IMR-90 (cell line): Measurements from ENCODE around the gene MYBPC3. TPM values are rescaled to one million over a fixed set of nuclear protein-coding genes. Genes with fewer than 3 reads are reported as not detected.

ENCODE experiments used
- ATAC-seq: fragments of 200-7000 bp; cut with Tn5 transposase; 2 replicates; pipeline ENCODE4 v1.9.1; 2020; ENCODE audit warnings: low read depth, mild to moderate bottlenecking, moderate library complexity
- BruUV-seq: library from RNA; stranded (reverse); fragments of 400-500 nt; replicated peaks from 2 replicates; lab custom pipeline; 2021; lab: Mats Ljungman, UMichigan
- CTCF ChIA-PET: fragments of 300-600 bp; formaldehyde crosslinking; extraction: SDS; loops from one replicate; lab custom pipeline; 2021; ENCODE audit warnings: antibody characterized with exemption; lab: Yijun Ruan, JAX
- POLR2A ChIA-PET: fragments of 300-600 bp; sonication (Branson Sonifier 250); formaldehyde crosslinking; loops from one replicate; lab custom pipeline; 2022; ENCODE audit warnings: antibody characterized with exemption; ENCODE audit not compliant: unreplicated experiment; lab: Charles Lee
- DNase-seq: peaks from one replicate; pipeline ENCODE4 v3.0.0; 2013
- H2AFZ ChIP-seq: replicated peaks from 2 replicates; pipeline ENCODE3; 2013; ENCODE audit warnings: low read length, mild to moderate bottlenecking; ENCODE audit not compliant: poor library complexity
- H2AK5ac ChIP-seq: 2 replicates; pipeline ENCODE4 v1.6.1; 2013; ENCODE audit warnings: low read depth, low read length, inconsistent platforms
- H2AK9ac ChIP-seq: replicated peaks from 2 replicates; pipeline ENCODE3; 2013; ENCODE audit warnings: mild to moderate bottlenecking, low read depth, low read length, moderate library complexity; ENCODE audit not compliant: poor library complexity
- H2BK120ac ChIP-seq: 2 replicates; pipeline ENCODE4 v1.6.1; 2013; ENCODE audit warnings: low read depth, low read length, inconsistent platforms
- H2BK15ac ChIP-seq: 3 replicates; pipeline ENCODE4 v1.6.1; 2013; ENCODE audit warnings: low read depth, low read length, inconsistent platforms
- H2BK20ac ChIP-seq: 2 replicates; pipeline ENCODE4 v1.6.1; 2013; ENCODE audit warnings: low read depth, mild to moderate bottlenecking, inconsistent platforms, low read length, moderate library complexity
- H2BK5ac ChIP-seq: 2 replicates; pipeline ENCODE4 v1.6.1; 2013; ENCODE audit warnings: mild to moderate bottlenecking, low read depth, low read length, inconsistent platforms; ENCODE audit not compliant: poor library complexity, severe bottlenecking
- H3K14ac ChIP-seq: replicated peaks from 2 replicates; pipeline ENCODE4 v1.6.1; 2013; ENCODE audit warnings: low read depth, low read length, inconsistent platforms
- H3K18ac ChIP-seq: 2 replicates; pipeline ENCODE4 v1.6.1; 2013; ENCODE audit warnings: low read depth, low read length, control low read depth
- H3K23ac ChIP-seq: 2 replicates; pipeline ENCODE4 v1.6.1; 2013; ENCODE audit warnings: low read depth, low read length, inconsistent platforms
- H3K27ac ChIP-seq: 2 replicates; pipeline ENCODE4 v1.5.1; 2013; ENCODE audit warnings: mild to moderate bottlenecking, control low read depth, low read length; ENCODE audit not compliant: insufficient read depth
- H3K27me3 ChIP-seq: 2 replicates; pipeline ENCODE4 v1.6.1; 2013; ENCODE audit warnings: low read length; ENCODE audit not compliant: control insufficient read depth, insufficient read depth
- H3K36me3 ChIP-seq: 2 replicates; pipeline ENCODE4 v1.6.1; 2013; ENCODE audit warnings: low read length, mixed read lengths; ENCODE audit not compliant: control insufficient read depth, insufficient read depth
- H3K4ac ChIP-seq: 2 replicates; pipeline ENCODE4 v1.6.1; 2013; ENCODE audit warnings: low read depth, low read length, inconsistent platforms
- H3K4me1 ChIP-seq: 2 replicates; pipeline ENCODE4 v1.6.1; 2013; ENCODE audit warnings: low read length, mixed read lengths; ENCODE audit not compliant: control insufficient read depth, insufficient read depth
- H3K4me2 ChIP-seq: 2 replicates; pipeline ENCODE4 v1.6.1; 2013; ENCODE audit warnings: low read depth, mild to moderate bottlenecking, control low read depth, low read length, moderate library complexity
- H3K4me3 ChIP-seq: 2 replicates; pipeline ENCODE4 v1.5.1; 2013; ENCODE audit warnings: low read depth, mild to moderate bottlenecking, control low read depth, low read length, moderate library complexity; ENCODE audit not compliant: insufficient read depth
- H3K56ac ChIP-seq: 2 replicates; pipeline ENCODE4 v1.6.1; 2013; ENCODE audit warnings: low read length, inconsistent platforms; ENCODE audit not compliant: insufficient read depth; ENCODE audit errors: extremely low read depth
- H3K79me1 ChIP-seq, 2 experiments: 2 replicates each; pipeline ENCODE4 v1.6.1; 2013; ENCODE audit warnings: low read length in 2 of 2, inconsistent platforms in 1 of 2, low read depth in 1 of 2
- H3K9ac ChIP-seq: 2 replicates; pipeline ENCODE4 v1.6.1; 2013; ENCODE audit warnings: low read depth, low read length, control low read depth
- H3K9me1 ChIP-seq: 2 replicates; pipeline ENCODE4 v1.6.1; 2013; ENCODE audit warnings: low read length, inconsistent platforms; ENCODE audit not compliant: insufficient read depth
- H3K9me3 ChIP-seq: 2 replicates; pipeline ENCODE4 v1.6.1; 2013; ENCODE audit warnings: low read length; ENCODE audit not compliant: control insufficient read depth, insufficient read depth
- H4K20me1 ChIP-seq: 2 replicates; pipeline ENCODE4 v1.6.1; 2013; ENCODE audit warnings: low read length, inconsistent platforms; ENCODE audit not compliant: insufficient read depth
- H4K5ac ChIP-seq: 2 replicates; pipeline ENCODE4 v1.6.1; 2013; ENCODE audit warnings: mild to moderate bottlenecking, low read depth, low read length, control low read depth
- H4K8ac ChIP-seq, 2 experiments: 2 replicates each; pipeline ENCODE4 v1.6.1; 2013; ENCODE audit warnings: low read depth in 2 of 2, low read length in 2 of 2, control low read depth in 1 of 2, inconsistent platforms in 1 of 2
- H4K91ac ChIP-seq: 2 replicates; pipeline ENCODE4 v1.6.1; 2013; ENCODE audit warnings: low read depth, low read length, inconsistent platforms; ENCODE audit not compliant: insufficient read depth
- BHLHE40 ChIP-seq: fragments of 150-350 bp; IDR thresholded peaks from 2 replicates; pipeline ENCODE4 v1.6.1; 2016; ENCODE audit warnings: mild to moderate bottlenecking, low read depth, low read length
- CEBPB ChIP-seq: IDR thresholded peaks from 2 replicates; pipeline ENCODE4 v1.6.1; 2012; ENCODE audit warnings: low read depth, low read length, improper control_type of control experiment
- CHD1 ChIP-seq: IDR thresholded peaks from 2 replicates; pipeline ENCODE4 v1.6.1; 2012; ENCODE audit warnings: low read depth, low read length, improper control_type of control experiment
- FOS ChIP-seq: fragments of 150-350 bp; IDR thresholded peaks from 2 replicates; pipeline ENCODE4 v1.6.1; 2016; ENCODE audit warnings: low read depth, low read length
- MAFK ChIP-seq: IDR thresholded peaks from 2 replicates; pipeline ENCODE4 v1.6.1; 2012; ENCODE audit warnings: low read depth, low read length, improper control_type of control experiment
- MAZ ChIP-seq: IDR thresholded peaks from 2 replicates; pipeline ENCODE4 v1.6.1; 2012; ENCODE audit warnings: low read depth, mild to moderate bottlenecking, low read length, improper control_type of control experiment, moderate library complexity, borderline replicate concordance
- MXI1 ChIP-seq: IDR thresholded peaks from 2 replicates; pipeline ENCODE4 v1.6.1; 2012; ENCODE audit warnings: low read depth, mild to moderate bottlenecking, low read length, moderate library complexity, borderline replicate concordance
- POLR2A ChIP-seq: IDR thresholded peaks from 2 replicates; pipeline ENCODE4 v1.6.1; 2012; ENCODE audit warnings: mild to moderate bottlenecking, low read depth, low read length
- RAD21 ChIP-seq: IDR thresholded peaks from 2 replicates; pipeline ENCODE4 v1.6.1; 2012; ENCODE audit warnings: low read length, improper control_type of control experiment
- RCOR1 ChIP-seq: IDR thresholded peaks from 2 replicates; pipeline ENCODE4 v1.6.1; 2012; ENCODE audit warnings: mild to moderate bottlenecking, low read length, improper control_type of control experiment; ENCODE audit not compliant: insufficient replicate concordance
- RFX5 ChIP-seq: IDR thresholded peaks from 2 replicates; pipeline ENCODE4 v1.8.0; 2012; ENCODE audit warnings: low read depth, mild to moderate bottlenecking, low read length, moderate library complexity
- SMC3 ChIP-seq: fragments of 150-350 bp; IDR thresholded peaks from 2 replicates; pipeline ENCODE4 v1.6.1; 2016; ENCODE audit warnings: low read depth, mild to moderate bottlenecking, antibody characterized with exemption, low read length, moderate library complexity
- WGBS, 2 experiments: methylation state at CpG; one replicate each; pipeline versions ENCODE4 v1.1.5 to v1.1.7; 2013; ENCODE audit warnings: missing lambda C conversion rate in 2 of 2; ENCODE audit not compliant: insufficient read length in 1 of 2; ENCODE audit errors: extremely low coverage in 2 of 2; 5-methylcytosine and 5-hydroxymethylcytosine counted together
- dilution Hi-C: fragments of 300-500 bp; cut with HindIII; formaldehyde crosslinking; loops from one replicate; pipeline ENCODE4 v1.14.3; 2018; ENCODE audit warnings: low sequenced_read_pairs; ENCODE audit not compliant: unreplicated experiment
- in situ Hi-C: fragments of 300-500 bp; cut with MboI; formaldehyde crosslinking; loops from 3 replicates; pipeline ENCODE4 v1.14.3; 2019; ENCODE audit warnings: low sequenced_read_pairs, inconsistent platforms, mixed read lengths
- intact Hi-C: fragments of 100-400 bp; cut with micrococcal nuclease; formaldehyde crosslinking; loops from 2 replicates; pipeline ENCODE4 v1.10.0; 2022
- polyA plus RNA-seq, 3 experiments: library from polyadenylated mRNA; depleted of rRNA; stranded (reverse); fragments of >200 nt; gene quantifications; 2 replicates each; pipeline ENCODE4 v1.2.3, GENCODE V29; 2012; ENCODE audit warnings: low replicate concordance in 1 of 3
- total RNA-seq: library from RNA; depleted of rRNA; stranded (reverse); fragments of >200 nt; gene quantifications from 2 replicates; pipeline ENCODE4 v1.2.3, GENCODE V29; 2012
- TF ChIP-seq, protein P1 (sequence below): conservative IDR thresholded peaks from 2 replicates; pipeline ENCODE4 v1.5.1; 2012; ENCODE audit warnings: mild to moderate bottlenecking, low read depth, low read length, improper control_type of control experiment
- TF ChIP-seq, protein P2 (sequence below): fragments of 150-350 bp; IDR thresholded peaks from 2 replicates; pipeline ENCODE4 v1.6.1; 2017; ENCODE audit warnings: mild to moderate bottlenecking, antibody characterized with exemption, low read length, low read depth

The MYBPC3 gene
- total and polyA plus RNA-seq, 2 of the 4 experiments (the other 2 are of a cell fraction) = not detected

DNA sequence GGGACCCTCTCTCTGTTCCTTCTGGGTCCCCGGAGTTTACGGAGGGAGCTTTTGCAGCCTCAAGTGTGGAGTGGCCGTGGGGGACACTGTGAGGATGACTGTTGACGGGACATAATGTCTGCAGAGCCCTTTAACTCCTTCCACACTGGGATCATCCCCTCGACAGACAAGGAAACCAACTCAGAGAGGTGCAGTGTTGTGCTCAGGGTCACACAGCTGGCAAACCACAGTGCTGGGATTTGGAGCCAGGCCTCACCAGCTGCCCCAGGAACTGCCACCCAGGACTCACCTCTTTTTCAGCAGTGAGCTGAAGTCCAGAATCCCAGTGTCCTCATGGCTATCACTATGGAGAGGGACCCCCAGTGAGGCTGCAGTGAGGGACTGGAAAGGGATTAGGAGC lies 5.4 kb downstream of the MYBPC3 start:
- no peak overlapping the region for H3K27ac ChIP-seq
- dilution Hi-C loops (no loop called here), intact Hi-C loops (no loop called here), in situ Hi-C loops (loop anchor here (5.0 kb wide), 1 partner anchor 165 kb away; no protein-coding TSS in a partner anchor)
- no peak overlapping the region for H2AK9ac ChIP-seq
- H3K18ac ChIP-seq = no peak overlapping the region
- no peaks in the 10 kb centered on the region for H3K79me1 ChIP-seq
- no peak overlapping the region for H3K4me2 ChIP-seq
- DNase-seq (no peak), ATAC-seq (no peak)
- H2BK15ac ChIP-seq = no peak overlapping the region
- no TSS peak for BruUV-seq
- H4K8ac ChIP-seq = no peak overlapping the region
- H2AK5ac ChIP-seq = no peak overlapping the region
- no peak overlapping the region for H2AFZ ChIP-seq
- no peak overlapping the region for H2BK5ac ChIP-seq
- WGBS, 2 experiments = 83% methylated on average over 1 of the region's 5 CpGs; no CpG with 5 or more reads in 1 of the 2 experiments
- H2BK20ac ChIP-seq = no peak overlapping the region
- H3K4ac ChIP-seq = no peak overlapping the region
- TF ChIP-seq POLR2A (no peak), BHLHE40 (no peak), RCOR1 (no peak), MAZ (no peak), SMC3 (no peak), RFX5 (no peak), CEBPB (no peak), MXI1 (no peak), RAD21 (no peak), MAFK (no peak), CHD1 (no peak), FOS (no peak)
- TF ChIP-seq, protein P1, sequence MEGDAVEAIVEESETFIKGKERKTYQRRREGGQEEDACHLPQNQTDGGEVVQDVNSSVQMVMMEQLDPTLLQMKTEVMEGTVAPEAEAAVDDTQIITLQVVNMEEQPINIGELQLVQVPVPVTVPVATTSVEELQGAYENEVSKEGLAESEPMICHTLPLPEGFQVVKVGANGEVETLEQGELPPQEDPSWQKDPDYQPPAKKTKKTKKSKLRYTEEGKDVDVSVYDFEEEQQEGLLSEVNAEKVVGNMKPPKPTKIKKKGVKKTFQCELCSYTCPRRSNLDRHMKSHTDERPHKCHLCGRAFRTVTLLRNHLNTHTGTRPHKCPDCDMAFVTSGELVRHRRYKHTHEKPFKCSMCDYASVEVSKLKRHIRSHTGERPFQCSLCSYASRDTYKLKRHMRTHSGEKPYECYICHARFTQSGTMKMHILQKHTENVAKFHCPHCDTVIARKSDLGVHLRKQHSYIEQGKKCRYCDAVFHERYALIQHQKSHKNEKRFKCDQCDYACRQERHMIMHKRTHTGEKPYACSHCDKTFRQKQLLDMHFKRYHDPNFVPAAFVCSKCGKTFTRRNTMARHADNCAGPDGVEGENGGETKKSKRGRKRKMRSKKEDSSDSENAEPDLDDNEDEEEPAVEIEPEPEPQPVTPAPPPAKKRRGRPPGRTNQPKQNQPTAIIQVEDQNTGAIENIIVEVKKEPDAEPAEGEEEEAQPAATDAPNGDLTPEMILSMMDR = no peak
- TF ChIP-seq, protein P2, sequence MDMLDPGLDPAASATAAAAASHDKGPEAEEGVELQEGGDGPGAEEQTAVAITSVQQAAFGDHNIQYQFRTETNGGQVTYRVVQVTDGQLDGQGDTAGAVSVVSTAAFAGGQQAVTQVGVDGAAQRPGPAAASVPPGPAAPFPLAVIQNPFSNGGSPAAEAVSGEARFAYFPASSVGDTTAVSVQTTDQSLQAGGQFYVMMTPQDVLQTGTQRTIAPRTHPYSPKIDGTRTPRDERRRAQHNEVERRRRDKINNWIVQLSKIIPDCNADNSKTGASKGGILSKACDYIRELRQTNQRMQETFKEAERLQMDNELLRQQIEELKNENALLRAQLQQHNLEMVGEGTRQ = no peak
- H3K27me3 ChIP-seq = peaks cover 29% of the 10 kb centered on the region
- no peak overlapping the region for H3K56ac ChIP-seq
- no peaks in the 10 kb centered on the region for H3K36me3 ChIP-seq
- H3K23ac ChIP-seq = no peak overlapping the region
- no peak overlapping the region for H3K9ac ChIP-seq
- no peak overlapping the region for H3K4me3 ChIP-seq
- no peak overlapping the region for H3K14ac ChIP-seq
- H3K9me1 ChIP-seq = no peaks in the 10 kb centered on the region
- POLR2A ChIA-PET = no interaction called here
- no peaks in the 10 kb centered on the region; the same call in 1 of the 2 replicates for H4K20me1 ChIP-seq
- H4K91ac ChIP-seq = no peak overlapping the region
- CTCF ChIA-PET = no interaction called here
- no peaks in the 10 kb centered on the region for H3K4me1 ChIP-seq
- H2BK120ac ChIP-seq = no peak overlapping the region
- no peaks in the 10 kb centered on the region for H3K9me3 ChIP-seq
- no peak overlapping the region for H4K5ac ChIP-seq
